ENCODE results near the gene KCTD8.

Gene KCTD8

DNA sequence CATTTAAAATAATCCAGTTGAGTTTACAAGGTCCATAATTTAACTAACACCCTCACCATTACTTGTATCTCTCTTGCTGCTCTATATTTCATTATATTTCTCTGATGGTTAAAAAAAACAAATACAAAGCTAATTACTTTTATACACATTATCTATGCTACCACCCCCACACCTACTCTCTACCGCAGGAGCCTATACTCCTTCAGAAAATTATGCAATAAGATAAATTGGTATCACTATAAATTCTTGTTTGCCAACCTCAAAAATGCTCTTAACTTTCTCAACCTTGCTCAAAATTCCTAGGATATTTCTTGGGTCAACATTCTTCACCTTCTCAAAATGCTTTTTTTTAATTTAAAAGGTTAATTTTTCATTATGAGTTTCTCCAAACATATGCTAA, 282.7 kb downstream of the KCTD8 start:
- H3K4me3 ChIP-seq (ENCODE audit: low read depth, low read length), result no peak overlapping the region
- TF ChIP-seq, protein P1, sequence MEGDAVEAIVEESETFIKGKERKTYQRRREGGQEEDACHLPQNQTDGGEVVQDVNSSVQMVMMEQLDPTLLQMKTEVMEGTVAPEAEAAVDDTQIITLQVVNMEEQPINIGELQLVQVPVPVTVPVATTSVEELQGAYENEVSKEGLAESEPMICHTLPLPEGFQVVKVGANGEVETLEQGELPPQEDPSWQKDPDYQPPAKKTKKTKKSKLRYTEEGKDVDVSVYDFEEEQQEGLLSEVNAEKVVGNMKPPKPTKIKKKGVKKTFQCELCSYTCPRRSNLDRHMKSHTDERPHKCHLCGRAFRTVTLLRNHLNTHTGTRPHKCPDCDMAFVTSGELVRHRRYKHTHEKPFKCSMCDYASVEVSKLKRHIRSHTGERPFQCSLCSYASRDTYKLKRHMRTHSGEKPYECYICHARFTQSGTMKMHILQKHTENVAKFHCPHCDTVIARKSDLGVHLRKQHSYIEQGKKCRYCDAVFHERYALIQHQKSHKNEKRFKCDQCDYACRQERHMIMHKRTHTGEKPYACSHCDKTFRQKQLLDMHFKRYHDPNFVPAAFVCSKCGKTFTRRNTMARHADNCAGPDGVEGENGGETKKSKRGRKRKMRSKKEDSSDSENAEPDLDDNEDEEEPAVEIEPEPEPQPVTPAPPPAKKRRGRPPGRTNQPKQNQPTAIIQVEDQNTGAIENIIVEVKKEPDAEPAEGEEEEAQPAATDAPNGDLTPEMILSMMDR (IDR thresholded peaks at IDR 0.05; ENCODE audit: low read depth, low read length), result no peak

DNA sequence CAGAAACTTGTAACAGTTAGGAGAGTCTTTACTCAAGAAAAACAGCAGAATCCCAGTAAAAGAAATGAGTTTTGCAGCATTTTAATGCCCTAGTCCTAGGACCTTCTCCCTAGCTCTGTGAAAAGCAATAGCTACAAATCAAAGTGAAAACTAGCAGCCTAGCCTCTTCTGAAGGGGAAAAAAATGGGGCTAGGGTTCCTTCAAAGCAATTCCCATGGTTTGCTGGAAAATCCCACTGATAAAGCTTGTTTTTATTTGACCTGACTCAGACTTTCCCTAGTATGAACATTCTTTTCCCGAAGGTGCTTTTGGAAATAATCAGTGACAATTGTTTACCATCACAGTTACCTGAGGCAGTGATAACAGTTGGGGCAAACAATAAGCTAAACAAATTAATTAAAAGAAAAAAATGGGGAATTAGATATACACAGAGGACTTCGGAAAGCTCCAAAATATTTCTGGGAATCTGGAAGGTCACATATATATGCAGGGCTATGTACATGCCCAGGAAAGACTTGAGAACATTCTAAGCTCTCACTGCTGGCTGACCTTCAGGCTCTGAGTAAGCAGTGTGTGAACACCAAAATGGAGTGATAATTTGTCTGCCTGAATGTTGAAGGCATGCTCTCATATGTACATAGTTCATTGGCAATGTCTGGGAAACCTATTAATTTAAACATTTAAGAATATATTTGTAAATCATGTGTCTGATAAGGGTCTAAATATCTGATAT, 285.9 kb downstream of the KCTD8 start:
- TF ChIP-seq, protein P1 (IDR thresholded peaks at IDR 0.05; ENCODE audit: low read depth, low read length), result no peak
- H3K4me3 ChIP-seq (ENCODE audit: low read depth, low read length), result no peak overlapping the region

DNA sequence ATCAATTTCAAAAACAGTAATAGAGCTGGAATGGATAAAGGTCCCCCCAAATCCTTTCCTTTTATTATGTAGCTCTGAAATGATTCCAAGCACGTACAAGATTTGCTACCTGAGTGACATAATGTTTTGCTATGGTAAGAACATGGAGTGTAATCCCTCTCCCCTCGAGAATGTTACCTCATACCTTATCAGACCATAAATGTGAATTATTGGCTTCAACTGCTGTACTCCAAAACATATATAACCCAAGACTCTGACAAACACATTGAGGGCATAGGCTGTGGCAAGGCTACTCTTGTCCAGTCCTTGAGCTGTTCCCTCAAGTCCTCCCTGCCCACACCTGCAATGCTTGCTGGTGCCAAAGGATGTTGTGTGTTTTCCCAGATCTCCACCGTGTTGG, 286.9 kb downstream of the KCTD8 start:
- TF ChIP-seq, protein P1 (IDR thresholded peaks at IDR 0.05; ENCODE audit: low read depth, low read length), result no peak

DNA sequence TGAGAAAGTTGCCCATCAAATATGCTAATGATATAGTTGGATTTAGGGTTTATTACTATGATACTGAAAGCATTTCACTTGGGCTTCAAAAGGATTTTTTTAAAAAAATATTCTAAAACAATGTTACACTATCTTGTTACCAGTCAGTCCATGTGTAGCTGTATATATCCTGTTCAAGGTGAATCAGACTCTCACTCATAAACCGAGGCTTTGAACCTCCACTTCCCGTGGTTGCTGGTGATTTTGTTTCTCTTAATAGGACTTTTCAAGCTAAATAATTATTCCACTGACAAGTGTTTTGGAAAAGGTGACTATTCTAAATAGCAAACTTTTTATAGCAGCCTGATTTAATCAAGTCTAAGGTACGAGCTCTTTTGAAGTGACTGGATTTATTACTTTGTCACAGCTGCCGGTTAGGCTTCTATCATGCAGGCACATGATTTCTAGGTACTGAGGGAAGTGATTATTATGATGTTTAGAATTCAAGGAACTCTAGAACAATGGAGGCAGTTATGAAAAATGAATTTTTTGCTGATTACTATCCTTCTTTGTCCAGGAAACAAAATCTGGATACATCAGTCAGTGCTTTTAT, 287.7 kb downstream of the KCTD8 start:
- TF ChIP-seq, protein P1 (IDR thresholded peaks at IDR 0.05; ENCODE audit: low read depth, low read length), result no peak
- no peak overlapping the region for H3K4me3 ChIP-seq (ENCODE audit: low read depth, low read length)

More for the DNA sequence above, 286.9 kb downstream of the KCTD8 start:
- no peak overlapping the region for H3K4me3 ChIP-seq (ENCODE audit: low read depth, low read length)

DNA sequence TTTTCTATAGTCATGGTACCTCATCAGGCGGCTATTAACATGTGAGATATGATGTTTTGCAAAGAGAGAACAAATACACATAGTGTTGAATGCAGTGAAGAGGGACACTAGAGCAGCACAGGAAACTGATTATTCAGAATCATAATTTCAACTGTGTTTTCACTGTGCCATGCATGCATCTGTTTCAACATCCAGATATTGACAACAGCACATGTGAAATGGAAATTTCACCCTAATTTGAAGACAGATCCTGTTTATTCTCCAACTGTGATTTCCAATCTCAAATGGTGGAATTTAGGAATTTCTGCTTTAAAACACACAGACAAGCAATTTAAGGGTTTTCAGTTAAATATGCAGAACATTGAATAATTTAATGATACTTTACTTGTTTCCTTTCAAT, 288.6 kb downstream of the KCTD8 start:
- TF ChIP-seq, protein P1 (IDR thresholded peaks at IDR 0.05; ENCODE audit: low read depth, low read length), result no peak
- no peak overlapping the region for H3K4me3 ChIP-seq (ENCODE audit: low read depth, low read length)

DNA sequence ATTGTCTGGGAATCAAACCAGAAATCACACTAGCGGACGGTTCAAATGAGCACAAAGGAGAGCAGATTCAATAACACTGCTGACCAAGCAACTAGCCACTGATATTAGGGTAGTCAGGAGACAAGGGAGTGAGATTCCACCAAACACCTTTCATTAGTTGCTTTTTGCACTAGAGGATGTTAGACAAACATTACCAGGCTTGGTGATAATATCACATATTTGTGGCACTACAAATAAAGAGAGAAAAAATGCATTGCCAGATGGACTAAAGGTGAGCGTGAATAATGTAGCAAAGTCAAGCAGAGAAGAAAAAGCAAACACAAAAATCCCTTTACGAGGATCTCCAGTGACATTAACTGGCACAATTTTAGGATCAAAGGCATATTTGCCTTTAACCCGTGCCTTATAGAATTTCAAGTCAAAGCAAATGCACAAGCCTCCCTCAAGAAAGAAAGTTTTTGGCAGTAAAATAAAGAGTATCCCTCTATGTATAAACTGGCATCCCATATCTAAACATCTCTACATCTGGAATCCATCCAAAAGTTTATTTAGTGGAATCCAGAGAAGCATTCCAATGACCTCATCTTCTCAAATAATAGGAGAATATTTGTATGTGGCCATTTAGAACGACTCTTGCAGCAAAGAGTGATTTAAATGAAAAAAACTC, 290.9 kb downstream of the KCTD8 start:
- TF ChIP-seq, protein P1 (IDR thresholded peaks at IDR 0.05; ENCODE audit: low read depth, low read length), result no peak
- no peak overlapping the region for H3K4me3 ChIP-seq (ENCODE audit: low read depth, low read length)

DNA sequence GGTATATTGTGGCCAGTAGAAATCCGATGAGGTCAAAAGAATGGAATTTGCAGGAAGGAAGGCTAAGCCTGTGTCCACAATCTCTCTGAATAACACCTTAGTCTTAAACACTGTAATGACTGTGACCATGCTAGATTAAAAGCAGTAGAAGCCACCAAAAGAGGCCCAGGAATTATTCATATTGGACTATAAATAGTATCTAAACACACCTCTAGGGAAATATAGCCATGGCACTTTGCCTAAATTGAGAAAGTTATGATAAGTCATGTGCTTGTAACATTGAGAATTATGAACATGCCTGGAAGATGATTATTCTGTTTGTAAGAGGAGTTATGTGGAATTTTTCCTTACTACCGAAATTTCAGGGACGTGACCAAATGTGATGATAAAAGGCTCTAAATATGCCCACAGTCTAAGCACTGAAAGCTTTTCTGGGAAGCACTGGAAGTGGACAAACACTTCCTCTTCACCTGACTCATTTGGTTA, 298.5 kb downstream of the KCTD8 start:
- TF ChIP-seq, protein P1 (IDR thresholded peaks at IDR 0.05; ENCODE audit: low read depth, low read length), result no peak
- no peak overlapping the region for H3K4me3 ChIP-seq (ENCODE audit: low read depth, low read length)

Data from WI38 (cell line).